Stimulated activated CD8-positive, alpha-beta memory T cell treated with anti-CD3 and anti-CD28 coated beads, Interleukin-2, amount 100 ng/mL, for 1 hour (primary cell): ENCODE results near the gene C20orf204.

ENCODE experiments used
- DNase-seq, 2 donors: peaks; one replicate each; pipeline ENCODE4 v3.0.0-alpha.2; 2020; ENCODE audit warnings: low read depth in 2 of 2

C20orf204 gene

DNA sequence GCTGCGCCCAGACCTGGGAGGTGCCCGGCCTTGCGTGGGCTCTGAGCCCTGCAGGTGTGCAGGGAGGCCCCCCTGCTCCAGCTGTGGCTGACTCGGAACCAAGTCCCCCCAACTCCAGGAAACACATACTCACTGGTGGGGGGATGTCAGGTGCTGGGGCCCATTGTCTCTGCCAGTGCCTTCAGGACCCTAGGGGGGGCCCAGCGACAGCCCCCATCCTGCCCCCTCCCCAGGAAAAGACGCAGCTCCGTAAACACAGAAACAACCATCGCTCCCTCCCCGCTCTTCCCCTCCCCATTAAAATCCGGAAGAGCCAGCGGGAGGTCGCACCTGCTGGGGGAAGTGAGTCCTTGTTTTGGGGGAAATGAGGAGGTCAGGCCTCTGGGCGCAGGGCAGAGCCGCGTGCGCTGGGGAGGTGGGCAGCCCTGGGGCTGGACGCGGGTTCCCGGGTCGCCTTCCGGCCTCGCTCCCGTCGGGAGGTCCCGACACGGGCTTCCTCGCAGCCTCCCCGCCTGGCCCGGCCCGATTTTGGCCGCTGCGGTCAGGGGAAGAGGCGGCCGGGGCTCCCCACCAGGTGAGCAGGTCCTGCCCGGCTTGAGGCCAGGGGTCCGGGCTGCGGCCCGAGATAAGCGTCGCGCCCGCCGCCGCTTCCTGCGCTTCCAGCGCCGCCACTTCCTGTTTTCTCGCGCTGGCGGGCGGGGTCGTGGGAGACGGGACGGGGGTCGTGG lies 6.2 kb downstream of the C20orf204 start:
- DNase-seq, result no peak

- no peak for DNase-seq
These were observed 7.8 kb downstream of the C20orf204 start for GRCh38 chr20:64043768-64044167.

- DNase-seq, result no peak
These were observed 8.7 kb downstream of the C20orf204 start for GRCh38 chr20:64044484-64045247.

GRCh38 chr20:64045346-64046011 lies 9.5 kb downstream of the C20orf204 start:
- DNase-seq, result no peak

DNA sequence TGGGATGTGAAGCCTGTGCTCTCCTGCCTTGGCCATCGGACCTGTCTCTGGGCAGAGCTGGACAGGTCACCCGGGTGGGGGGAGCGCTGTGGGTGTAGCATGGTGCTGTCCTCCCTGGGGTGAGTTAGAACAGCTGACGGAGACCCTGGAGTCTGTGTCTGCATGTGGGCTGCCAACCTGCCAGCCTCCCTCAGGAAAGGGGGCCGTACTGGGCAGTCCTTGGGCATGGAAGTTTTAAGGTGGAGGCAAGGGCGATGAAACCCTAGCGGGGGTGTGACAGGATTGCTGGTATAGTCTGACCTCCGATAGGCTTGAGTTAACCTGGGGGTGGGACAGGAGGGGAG lies 11.0 kb downstream of the C20orf204 start:
- no peak for DNase-seq

DNA sequence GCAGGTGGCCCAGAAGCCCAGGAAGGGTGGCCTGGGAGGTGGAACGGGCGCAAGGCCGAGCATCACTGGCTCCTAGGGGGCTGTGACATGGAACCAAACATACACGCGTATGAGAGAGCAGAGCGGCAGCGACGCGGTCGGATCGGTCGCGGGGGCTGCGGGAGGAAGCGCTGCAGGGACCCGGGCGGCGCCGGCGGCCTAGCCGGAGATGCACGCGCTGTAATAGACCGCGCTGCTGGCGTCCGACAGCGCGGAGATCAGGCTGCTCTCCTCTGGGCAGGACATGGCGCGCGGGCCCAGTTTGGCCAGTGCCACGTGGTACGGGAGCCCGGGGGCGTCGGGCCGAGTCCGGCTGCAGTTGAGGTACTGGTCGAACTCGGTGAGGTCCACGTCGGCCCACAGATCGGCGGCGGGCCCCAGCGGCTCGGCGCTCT lies 12.0 kb downstream of the C20orf204 start:
- no peak for DNase-seq

DNA sequence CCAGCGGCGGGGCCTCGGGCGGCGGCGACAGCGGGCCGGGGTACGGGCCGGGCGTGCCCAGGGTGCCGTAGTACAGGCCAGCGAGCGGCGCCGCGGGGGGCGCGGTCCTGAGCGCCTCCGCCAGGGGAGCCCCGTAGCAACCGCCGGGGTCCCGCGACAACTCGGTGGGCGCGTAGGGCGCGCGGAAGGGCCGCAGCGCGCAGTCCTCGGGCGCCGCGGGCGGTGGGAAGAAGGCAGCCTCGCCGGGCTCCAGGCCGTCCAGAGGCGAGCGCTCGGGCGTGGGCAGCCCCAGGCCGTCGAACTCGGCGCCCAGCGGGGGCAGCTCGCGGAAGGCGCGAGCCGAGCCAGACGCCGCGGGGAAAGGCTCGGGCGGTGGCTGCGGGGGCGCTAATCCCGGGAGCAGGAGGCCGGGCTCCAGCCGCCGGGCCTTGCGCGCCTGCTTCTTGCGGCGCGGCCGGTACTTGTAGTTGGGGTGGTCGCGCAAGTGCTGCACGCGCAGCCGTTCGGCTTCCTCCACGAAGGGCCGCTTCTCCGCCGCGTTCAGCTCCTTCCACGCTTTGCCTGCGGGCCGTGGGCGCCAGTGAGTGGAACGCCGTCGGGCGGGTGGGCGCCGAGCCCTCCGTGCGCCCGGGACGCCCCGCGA lies 12.5 kb downstream of the C20orf204 start:
- no peak for DNase-seq

DNA sequence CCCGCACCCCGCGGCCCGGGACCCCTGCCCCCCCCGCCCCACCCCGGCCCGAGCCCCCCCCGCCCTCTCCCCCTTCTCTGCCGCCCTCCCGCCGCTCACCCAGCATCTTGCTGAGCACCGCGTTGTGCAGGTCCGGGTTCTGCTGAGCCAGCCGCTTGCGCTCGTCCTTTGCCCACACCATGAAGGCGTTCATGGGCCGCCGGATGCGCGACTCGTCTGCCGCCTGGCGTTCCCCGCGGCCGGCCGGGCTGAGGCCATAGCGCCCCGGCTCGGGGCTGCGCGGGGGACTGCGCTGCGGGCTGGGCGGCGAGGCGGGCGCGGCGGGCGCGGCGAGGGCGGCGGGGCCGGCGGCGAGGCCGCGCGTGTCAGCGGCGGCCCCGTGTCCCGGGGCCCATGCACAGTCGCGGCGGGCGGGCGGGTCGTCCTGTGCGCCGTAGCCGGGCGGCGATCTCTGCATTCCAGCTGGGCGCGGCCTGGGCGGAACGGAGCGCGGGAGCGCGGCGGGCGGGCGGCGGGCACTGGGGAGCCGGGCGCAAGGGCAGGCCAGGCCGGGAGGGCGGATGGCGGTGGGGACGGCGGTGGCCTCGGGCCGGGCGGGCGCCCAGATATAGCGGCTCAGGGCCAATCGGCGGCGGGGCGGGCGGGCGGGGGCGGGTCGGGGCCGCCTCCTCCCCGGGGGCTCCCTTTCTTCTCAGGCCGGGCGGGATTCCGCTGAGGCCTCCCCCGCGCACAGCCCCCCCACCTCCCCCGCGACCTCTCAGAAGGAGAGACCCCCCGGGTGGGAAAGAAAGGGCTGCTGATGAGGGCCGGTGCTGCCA lies 13.3 kb downstream of the C20orf204 start, which contains the start of gene SOX18:
TSS of gene SOX18 (minus strand) at position 580 of the 818 bp plus-strand sequence. CDS start at position 457, 123 bp downstream.
- DNase-seq, result no peak

DNA sequence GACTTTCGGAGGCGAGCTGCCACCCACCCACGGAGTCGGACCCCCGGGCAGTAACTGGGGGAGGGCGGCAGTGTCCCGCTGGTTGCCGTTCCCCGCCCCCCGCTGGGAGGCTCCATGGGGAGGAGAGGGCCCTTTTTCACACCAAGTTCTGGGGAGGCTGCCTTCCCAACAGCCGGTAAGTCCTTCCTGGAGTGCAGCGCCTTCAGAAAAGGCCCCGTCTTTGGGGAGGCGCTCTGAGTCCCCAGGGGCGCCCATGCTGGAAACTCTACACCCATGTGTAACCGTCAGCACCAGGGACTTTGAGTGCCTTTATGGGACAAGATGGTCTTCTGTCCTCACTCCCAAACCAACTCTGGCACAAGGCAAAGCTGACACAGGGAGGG lies 13.9 kb downstream of the C20orf204 start:
- DNase-seq, result no peak

DNA sequence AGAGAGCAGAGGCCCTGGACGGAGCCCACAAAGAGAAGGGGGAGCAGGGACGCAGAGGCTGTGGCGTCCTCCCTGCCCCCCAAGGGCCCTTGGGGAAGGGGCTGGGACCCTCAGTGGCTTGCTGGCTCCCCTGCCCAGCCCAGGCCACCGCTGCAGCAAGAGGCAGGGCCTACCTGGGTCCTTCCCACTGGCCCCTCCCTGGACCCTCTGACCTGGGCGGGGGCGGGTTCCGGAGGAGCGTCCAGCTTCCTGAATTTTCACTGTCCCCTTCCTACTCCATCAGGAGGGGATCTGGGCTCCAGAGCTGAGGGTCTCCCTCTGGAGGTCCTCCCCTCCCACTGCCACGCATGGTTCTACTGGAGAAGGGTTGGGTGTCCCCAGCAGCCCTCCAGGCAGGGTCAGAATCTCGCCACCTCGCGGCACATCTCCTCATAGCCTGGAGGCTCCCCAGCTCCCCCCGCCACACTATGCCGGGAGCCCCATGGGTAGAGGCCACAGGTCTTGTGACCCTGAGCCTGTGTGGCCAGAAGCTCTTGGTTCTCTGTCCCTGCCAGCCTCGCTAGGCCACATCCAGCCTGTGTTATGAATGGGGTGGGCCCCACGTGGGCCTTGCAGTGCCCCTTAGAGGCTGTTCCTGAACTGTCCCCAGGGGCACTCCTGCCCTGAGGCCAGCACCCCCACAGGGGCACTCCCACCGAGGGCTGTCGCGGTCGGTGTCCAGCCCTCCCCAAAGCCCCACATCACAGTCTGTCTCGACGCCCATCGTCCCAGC lies 14.5 kb downstream of the C20orf204 start:
- no peak for DNase-seq

GRCh38 chr20:64051033-64051452 lies 15.1 kb downstream of the C20orf204 start:
- no peak for DNase-seq

- no peak for DNase-seq
These were observed 15.8 kb downstream of the C20orf204 start for GRCh38 chr20:64051561-64052325.

- DNase-seq, result no peak
These were observed 16.3 kb downstream of the C20orf204 start for GRCh38 chr20:64052326-64052722.

GRCh38 chr20:64052987-64053840 lies 17.2 kb downstream of the C20orf204 start:
- DNase-seq, result no peak

- DNase-seq, result no peak
These were observed 18.1 kb downstream of the C20orf204 start for GRCh38 chr20:64053841-64054661.

GRCh38 chr20:64055396-64055892 lies 19.5 kb downstream of the C20orf204 start:
- no peak for DNase-seq

GRCh38 chr20:64055893-64056638 lies 20.1 kb downstream of the C20orf204 start:
- no peak for DNase-seq
